ENCODE measurements around the gene ACAP2. TPM values are rescaled to one million over a fixed set of nuclear protein-coding genes. Genes with fewer than 3 reads are reported as not detected.

ACAP2 gene
- total RNA-seq, 1 experiment from 2014 or later, result 42.0 TPM

- H3K4me1 Mint-ChIP-seq, result no peaks in the 10 kb centered on the region
These were observed 159.9 kb downstream of the ACAP2 start for GRCh38 chr3:195282961-195283360.

GRCh38 chr3:195274259-195274966, 168.4 kb downstream of the ACAP2 start:
- no peaks in the 10 kb centered on the region for H3K9me3 Mint-ChIP-seq
- no peak for DNase-seq (ENCODE audit: low spot score)
- ChIA-PET POLR2A (no interaction called here), CTCF (no interaction called here)
- TF ChIP-seq ZNF396 (CRISPR knock-in tag; IDR thresholded peaks at IDR 0.05; ENCODE audit: borderline replicate concordance) (no peak), CDX4 (CRISPR knock-in tag; IDR thresholded peaks at IDR 0.05; ENCODE audit: borderline replicate concordance) (no peak), CBFB (CRISPR knock-in tag; IDR thresholded peaks at IDR 0.05; ENCODE audit: low read depth) (no peak), EMX1 (CRISPR knock-in tag; IDR thresholded peaks at IDR 0.05) (no peak), ZNF232 (CRISPR knock-in tag; IDR thresholded peaks at IDR 0.05) (no peak), ZNF263 (CRISPR knock-in tag; IDR thresholded peaks at IDR 0.05; ENCODE audit: low read depth) (no peak)
- H3K4me3 Mint-ChIP-seq, result no peak overlapping the region
- H3K27ac Mint-ChIP-seq, result no peak overlapping the region
- H3K4me1 Mint-ChIP-seq, result peaks cover 12% of the 10 kb centered on the region
- no peaks in the 10 kb centered on the region for H3K36me3 Mint-ChIP-seq
- H3K27me3 Mint-ChIP-seq (ENCODE audit: low read depth), result no peaks in the 10 kb centered on the region
- no peak for ATAC-seq

More at GRCh38 chr3:195282961-195283360, 159.9 kb downstream of the ACAP2 start:
- Mint-ChIP-seq H3K36me3 (peaks cover 9% of the 10 kb centered on the region), H3K27ac (0 out of 2 replicates have a peak overlapping the region, but pooled peaks have one; percentile 38), H3K9me3 (no peaks in the 10 kb centered on the region), H3K4me3 (no peak overlapping the region), H3K27me3 (ENCODE audit: low read depth) (no peaks in the 10 kb centered on the region)
- ChIA-PET CTCF (interaction anchor here (1.9 kb wide), 1 partner anchor 12 kb away, joined by 5 read pairs; the partner anchor contains the start of gene XXYLT1), POLR2A (no interaction called here)
- DNase-seq (ENCODE audit: low spot score), result no peak
- TF ChIP-seq ZNF396 (CRISPR knock-in tag; IDR thresholded peaks at IDR 0.05; ENCODE audit: borderline replicate concordance) (no peak), OVOL2 (CRISPR knock-in tag; IDR thresholded peaks at IDR 0.05; ENCODE audit: borderline replicate concordance) (no peak), ZNF512 (CRISPR knock-in tag; IDR thresholded peaks at IDR 0.05; ENCODE audit: borderline replicate concordance) (no peak), E2F1 (CRISPR knock-in tag; IDR thresholded peaks at IDR 0.05) (no peak), ESRRA (CRISPR knock-in tag; IDR thresholded peaks at IDR 0.05; ENCODE audit: borderline replicate concordance) (no peak), ZNF232 (CRISPR knock-in tag; IDR thresholded peaks at IDR 0.05) (no peak), RORB (CRISPR knock-in tag; IDR thresholded peaks at IDR 0.05) (no peak)
- no peak for ATAC-seq

- DNase-seq (ENCODE audit: low spot score) (peak; percentile 88), ATAC-seq (peak; percentile 51)
- no peaks in the 10 kb centered on the region for H3K27me3 Mint-ChIP-seq (ENCODE audit: low read depth)
- H3K4me3 Mint-ChIP-seq, result peak overlapping the region; percentile 78
- peaks cover 5% of the 10 kb centered on the region for H3K36me3 Mint-ChIP-seq
- ChIA-PET POLR2A (interaction anchor here (1.4 to 2.6 kb wide), 4 partner anchors 17 to 584 kb away, joined by 4 to 10 read pairs (median 8); partner anchors contain the start of genes ACAP2 and PPP1R2), CTCF (interaction anchor here (0.6 to 3.4 kb wide), 59 partner anchors 8 to 1329 kb away, joined by 3 to 49 read pairs (median 4); partner anchors contain the start of genes ACAP2, FAM43A, LSG1 and PPP1R2)
- no peaks in the 10 kb centered on the region for H3K9me3 Mint-ChIP-seq
- no peak overlapping the region; the same call in 1 of the 2 replicates for H3K27ac Mint-ChIP-seq
- peaks cover 24% of the 10 kb centered on the region for H3K4me1 Mint-ChIP-seq
- TF ChIP-seq ZBTB43 (CRISPR knock-in tag; IDR thresholded peaks at IDR 0.05) (no peak), NR2C2 (CRISPR knock-in tag; IDR thresholded peaks at IDR 0.05) (no peak), USF2 (CRISPR knock-in tag; IDR thresholded peaks at IDR 0.05) (peak; percentile 88), GTF2I (CRISPR knock-in tag; conservative IDR thresholded peaks at IDR 0.05) (peak; percentile 71; the same call in 1 of the 2 replicates), MXD4 (CRISPR knock-in tag; IDR thresholded peaks at IDR 0.05; ENCODE audit: borderline replicate concordance) (no peak), HMGXB4 (CRISPR knock-in tag; IDR thresholded peaks at IDR 0.05) (peak; percentile 50; the same call in 1 of the 2 replicates), SMAD4 (CRISPR knock-in tag; IDR thresholded peaks at IDR 0.05) (no peak), E2F5 (CRISPR knock-in tag; IDR thresholded peaks at IDR 0.05) (peak; percentile 44; the same call in 1 of the 2 replicates), SMAD3 (CRISPR knock-in tag; IDR thresholded peaks at IDR 0.05; ENCODE audit: borderline replicate concordance) (no peak)
These were observed 171.2 kb downstream of the ACAP2 start for GRCh38 chr3:195271410-195272243.
